HG03558 (cell line): ENCODE measurements around the gene TRMT112.

Experiments
- ATAC-seq: cut with Tn5 transposase; IDR thresholded peaks from one replicate; pipeline ENCODE4 v1.9.1; 2021; ENCODE audit warnings: moderate number of reproducible peaks; ENCODE audit not compliant: unreplicated experiment; ENCODE audit errors: extremely low read depth

TRMT112 gene

DNA sequence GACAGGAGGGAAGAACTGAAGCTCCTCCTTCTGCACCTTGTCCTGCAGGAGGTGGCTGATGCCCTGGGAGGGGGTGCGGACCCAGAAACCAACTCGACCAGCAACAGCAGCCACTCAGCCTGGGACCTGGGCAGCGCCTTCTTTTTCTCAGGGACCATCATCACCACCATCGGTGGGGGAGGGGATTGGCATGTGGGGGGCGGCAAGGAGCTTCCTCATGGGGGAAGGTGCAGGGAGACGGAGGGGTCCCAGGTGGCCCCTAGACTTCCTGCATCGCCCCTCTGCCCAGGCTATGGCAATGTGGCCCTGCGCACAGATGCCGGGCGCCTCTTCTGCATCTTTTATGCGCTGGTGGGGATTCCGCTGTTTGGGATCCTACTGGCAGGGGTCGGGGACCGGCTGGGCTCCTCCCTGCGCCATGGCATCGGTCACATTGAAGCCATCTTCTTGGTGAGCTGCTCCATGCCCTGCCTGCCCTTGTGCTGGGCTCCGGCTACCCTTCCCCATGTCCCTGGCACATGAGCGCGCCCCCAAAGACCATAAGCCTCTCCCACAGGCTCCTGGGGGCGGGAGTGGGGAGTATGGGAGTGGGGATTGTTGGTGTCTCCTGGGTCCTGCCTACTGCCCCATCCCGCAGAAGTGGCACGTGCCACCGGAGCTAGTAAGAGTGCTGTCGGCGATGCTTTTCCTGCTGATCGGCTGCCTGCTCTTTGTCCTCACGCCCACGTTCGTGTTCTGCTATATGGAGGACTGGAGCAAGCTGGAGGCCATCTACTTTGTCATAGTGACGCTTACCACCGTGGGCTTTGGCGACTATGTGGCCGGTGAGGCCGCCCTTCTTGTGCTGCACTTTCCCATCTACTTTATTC, 20.3 kb downstream of the TRMT112 start:
- no peak for ATAC-seq

DNA sequence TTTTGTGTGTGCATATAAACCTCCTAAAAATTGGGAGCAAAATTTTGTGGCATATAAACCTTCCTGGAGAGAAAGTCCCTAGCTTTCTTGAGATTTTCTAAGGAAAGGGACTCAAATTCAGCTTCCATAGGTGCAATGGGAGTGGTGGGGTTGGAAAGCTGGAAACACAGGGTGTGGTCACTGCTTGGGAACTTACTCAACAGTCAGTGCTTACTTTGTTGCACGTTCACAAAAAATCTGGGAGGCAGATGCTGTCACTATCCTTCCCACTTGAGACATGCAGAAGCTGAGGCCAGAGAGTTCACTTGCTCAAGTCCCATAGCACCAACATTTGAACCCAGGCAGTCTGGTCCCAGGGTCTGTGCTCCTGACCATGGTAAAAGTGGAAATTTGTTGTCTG, 21.1 kb downstream of the TRMT112 start:
- no peak for ATAC-seq

DNA sequence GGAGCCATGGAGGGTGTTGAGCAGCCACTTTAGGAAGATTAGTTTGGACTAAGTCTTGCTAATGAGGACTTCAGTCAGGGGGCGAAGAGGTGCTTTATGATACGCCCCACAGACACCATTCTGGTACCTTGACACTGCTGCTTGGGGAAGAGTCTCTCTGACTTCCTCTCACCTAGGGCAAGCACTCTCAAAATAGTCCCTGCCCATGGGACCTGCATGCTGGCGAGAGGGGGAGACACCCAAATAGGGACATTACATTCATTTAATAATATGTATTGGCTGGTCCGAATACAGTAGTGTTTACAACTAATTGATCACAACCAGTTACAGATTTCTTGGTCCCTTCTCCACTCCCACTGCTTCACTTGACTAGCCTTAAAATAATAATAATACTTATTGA, 21.6 kb downstream of the TRMT112 start:
- ATAC-seq: no peak

DNA sequence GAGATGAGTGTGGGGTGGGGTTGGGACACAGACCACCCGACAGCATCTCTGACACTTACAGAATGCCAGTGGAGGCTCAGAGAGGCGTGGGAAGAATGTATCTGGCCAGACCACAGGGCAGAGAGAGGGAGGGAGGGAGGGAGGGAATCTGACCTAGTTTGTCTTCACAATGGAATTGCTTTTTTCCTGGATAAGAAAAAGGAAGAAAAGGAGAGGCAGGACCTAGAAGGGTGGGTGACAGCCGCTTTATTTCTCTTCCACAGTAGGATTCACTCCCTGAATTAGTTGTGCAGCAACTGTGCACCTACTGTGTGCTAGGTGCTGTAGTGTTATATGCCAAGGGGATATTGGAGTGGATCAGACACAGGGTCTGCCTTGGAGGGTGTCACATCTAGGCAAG, 22.6 kb downstream of the TRMT112 start:
- ATAC-seq: no peak

DNA sequence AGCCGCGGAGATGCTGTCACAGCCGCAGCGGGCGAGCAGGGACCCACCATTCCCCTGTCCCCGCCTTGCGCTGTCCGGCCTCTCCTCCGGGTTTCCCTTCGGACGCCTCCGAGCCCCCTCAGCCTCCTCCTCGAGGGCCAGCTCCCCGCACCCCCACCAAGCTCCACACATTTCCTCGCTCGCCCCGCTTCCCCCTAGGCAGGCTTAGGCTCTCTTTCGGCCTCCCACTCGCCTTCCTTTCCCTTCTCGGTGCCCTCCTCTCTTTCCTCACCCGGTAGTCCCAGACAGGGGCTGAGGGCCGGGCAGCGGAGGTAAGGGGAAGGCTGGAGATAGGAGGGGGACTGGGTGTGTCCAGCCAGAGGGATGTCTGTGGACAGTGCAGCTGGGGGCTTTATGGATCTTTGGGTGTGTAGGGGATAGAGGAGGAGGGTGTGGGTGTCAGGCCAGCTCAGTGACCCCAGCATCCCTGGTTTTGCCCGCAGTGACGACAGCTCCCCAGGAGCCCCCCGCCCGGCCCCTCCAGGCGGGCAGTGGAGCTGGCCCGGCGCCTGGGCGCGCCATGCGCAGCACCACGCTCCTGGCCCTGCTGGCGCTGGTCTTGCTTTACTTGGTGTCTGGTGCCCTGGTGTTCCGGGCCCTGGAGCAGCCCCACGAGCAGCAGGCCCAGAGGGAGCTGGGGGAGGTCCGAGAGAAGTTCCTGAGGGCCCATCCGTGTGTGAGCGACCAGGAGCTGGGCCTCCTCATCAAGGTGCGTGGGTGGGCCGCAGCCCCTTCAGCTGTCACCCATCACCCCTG, 24.7 kb downstream of the TRMT112 start:
- no peak for ATAC-seq

DNA sequence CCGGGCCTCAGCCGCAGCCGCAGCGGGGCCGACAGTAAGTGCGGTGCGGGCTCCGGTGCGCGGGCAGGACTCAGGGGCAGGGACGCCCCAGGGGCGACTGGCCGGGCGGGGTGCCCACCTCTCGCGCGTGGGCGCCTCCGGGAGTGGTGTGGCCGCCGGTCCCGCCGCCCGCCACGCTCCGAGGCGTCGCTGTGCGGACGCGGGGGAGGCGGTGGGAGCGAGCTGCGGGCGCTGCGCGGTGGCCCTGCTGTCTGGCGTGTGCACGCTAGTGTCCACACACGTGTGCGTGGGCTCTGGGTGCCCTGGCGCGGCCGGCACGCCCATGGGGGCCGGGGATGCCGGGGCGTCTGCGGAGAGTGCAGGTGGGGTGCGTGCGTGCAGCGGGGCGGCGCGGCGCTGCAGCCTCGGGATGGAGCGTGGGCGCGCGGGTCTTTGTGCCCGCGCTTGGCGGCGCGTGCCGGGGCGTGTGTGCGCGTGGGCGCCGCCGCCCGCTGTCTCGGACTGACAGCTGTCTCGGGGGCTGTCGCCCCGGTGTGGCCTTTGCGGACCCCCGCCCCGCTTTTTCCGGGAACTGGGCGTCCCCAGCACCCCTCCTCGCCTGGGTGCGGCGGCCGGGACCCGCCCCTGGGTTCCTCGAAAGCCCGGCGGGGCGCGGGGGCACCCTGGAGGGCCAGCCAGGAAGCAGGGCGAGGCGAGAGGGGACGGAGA, 25.5 kb downstream of the TRMT112 start:
- no peak for ATAC-seq

DNA sequence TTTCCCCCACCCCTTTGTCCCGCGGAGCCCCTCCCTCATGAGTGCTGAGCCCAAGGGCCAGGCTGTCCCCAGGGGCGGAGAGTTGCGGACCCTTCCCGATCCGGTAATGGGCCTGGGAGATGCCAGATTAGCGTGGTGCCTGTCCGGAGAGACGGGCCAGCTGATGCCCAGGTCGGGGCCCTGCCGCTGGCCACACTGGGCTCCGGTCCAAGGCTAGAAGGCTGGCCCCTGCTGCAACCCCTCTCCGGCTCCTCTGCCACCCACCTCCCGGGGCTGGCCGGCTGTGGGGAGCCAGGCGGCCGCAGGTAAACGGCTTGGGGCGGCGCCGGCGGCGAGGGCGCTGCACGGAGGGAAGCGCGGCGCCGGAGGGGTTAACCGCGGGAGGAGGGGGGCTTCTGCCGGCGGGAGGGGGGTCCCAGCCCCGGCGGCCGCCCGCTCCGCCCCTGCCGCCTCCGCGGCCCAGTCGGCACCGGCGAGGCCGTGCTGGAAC, 26.1 kb downstream of the TRMT112 start, which contains the start of gene KCNK4:
Gene KCNK4, plus strand, starts transcription at position 41 of the 490 bp plus-strand sequence. CDS start 1,717 bp downstream, outside the sequence.
- no peak for ATAC-seq

DNA sequence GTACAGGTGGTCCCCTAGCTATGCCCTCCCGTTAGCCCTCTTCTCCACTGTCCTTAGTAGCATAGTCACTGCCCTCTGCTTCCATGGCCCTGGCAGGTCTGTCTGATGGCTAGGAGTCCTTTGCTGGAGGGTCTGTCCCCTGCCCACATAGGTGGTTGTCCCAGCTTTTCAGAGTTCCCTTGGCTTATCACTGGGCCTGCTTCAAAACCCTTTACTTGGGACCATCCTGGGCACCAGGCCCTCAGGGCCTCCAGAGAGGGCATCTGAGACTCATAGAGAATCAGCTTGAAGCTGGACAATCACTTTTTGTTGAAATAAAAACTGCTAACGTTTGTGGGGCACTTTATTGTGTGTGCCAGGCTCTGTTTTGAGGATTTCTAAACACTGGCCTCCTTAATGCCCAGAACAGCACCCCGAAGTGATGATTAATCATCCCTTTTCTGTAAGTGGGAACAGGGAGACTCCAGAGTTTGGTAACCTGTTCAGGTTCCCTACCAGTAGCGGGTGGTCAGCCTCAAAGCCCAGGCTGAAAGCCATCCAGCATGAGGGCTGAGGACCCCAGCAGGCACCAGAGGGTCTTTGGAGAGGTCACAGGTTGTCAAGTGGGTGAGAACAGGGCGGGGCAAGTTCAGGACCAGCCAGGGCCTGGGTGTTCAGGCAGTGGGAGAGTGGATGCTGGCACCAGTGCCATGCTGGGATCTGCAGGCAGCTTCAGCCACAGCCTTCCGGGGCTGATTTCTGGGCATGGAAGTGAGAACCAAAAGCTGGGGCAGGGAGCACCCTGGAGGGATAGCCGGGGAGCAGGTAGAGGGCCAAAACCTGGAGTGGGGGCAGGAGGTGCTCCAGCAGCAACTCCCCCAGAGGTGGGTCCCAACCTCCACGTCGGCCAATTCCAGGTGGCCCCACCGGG, 26.8 kb downstream of the TRMT112 start:
- ATAC-seq: no peak

DNA sequence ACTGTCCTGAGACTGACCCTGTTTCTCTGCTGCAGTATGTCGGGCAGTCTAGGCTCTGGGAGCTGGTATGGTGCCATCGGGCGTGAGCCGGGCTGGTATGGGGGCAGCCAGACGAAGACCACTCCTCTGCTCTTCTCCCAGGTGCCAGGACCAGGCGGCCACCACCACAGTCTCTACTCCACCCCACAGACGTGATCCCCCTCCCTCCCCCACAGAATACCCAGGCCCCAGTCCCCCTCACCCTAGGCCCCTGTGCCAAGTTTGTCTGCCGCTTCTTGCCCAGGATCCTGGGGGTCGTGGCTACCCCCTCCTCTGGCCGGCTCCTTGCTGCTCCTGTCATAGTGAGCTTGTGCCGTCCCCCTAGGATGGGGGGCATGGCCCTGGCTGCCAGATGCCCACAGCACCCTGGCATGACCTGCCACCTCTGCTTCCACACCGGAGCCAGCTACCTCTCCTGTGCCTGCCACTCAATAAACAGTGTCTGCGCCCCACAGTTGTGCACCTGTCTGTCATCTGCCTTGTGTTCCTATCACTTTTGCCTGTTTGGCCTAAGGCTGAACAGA, 28.3 kb downstream of the TRMT112 start:
- ATAC-seq: no peak

DNA sequence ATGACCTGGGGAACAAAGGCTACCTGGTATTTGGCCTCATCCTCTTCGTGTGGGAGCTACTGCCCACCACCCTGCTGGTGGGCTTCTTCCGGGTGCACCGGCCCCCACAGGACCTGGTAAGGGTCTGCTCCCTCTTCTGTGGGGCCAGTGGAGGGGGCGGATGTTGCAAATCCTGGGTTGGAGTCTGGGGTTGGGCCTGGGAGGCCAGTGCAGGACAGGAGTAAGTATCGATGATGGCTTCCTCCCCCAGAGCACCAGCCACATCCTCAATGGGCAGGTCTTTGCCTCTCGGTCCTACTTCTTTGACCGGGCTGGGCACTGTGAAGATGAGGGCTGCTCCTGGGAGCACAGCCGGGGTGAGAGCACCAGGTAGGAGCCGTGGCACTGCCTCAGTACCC, 29.0 kb downstream of the TRMT112 start:
- no peak for ATAC-seq

DNA sequence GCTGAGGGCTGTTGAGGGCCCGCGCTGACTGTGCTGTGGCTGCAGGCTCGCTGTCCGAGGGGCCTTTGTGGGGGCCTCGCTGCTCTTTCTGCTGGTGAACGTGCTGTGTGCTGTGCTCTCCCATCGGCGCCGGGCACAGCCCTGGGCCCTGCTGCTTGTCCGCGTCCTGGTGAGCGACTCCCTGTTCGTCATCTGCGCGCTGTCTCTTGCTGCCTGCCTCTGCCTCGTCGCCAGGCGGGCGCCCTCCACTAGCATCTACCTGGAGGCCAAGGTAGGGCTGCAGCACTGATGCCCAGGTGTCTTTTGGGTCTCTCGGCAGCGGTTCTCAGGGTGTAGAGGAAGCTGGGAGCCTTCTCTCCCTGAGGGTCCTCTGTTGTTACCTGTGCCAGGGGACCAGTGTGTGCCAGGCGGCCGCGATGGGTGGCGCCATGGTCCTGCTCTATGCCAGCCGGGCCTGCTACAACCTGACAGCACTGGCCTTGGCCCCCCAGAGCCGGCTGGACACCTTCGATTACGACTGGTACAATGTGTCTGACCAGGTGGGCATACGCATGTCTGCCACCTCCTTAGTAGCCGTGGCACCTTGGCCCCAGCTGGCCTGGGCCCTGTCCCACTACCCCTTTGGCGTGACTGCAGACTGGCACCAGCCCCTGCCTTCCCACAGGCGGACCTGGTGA, 29.5 kb downstream of the TRMT112 start:
- no peak for ATAC-seq

DNA sequence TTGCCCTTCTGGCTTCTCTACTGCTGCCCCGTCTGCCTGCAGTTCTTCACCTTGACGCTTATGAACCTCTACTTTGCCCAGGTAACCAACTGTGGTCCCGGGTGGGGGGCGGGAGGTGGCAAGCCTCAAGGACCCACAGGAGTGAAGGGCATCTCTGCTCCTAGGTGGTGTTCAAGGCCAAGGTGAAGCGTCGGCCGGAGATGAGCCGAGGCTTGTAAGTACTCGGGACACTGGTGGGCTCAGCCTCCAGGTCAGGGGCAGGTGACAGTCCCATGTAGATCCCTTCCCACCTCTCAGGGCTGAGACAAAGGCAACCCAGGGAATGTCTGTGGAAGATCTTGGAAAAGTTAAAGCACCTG, 30.6 kb downstream of the TRMT112 start:
- ATAC-seq: no peak

DNA sequence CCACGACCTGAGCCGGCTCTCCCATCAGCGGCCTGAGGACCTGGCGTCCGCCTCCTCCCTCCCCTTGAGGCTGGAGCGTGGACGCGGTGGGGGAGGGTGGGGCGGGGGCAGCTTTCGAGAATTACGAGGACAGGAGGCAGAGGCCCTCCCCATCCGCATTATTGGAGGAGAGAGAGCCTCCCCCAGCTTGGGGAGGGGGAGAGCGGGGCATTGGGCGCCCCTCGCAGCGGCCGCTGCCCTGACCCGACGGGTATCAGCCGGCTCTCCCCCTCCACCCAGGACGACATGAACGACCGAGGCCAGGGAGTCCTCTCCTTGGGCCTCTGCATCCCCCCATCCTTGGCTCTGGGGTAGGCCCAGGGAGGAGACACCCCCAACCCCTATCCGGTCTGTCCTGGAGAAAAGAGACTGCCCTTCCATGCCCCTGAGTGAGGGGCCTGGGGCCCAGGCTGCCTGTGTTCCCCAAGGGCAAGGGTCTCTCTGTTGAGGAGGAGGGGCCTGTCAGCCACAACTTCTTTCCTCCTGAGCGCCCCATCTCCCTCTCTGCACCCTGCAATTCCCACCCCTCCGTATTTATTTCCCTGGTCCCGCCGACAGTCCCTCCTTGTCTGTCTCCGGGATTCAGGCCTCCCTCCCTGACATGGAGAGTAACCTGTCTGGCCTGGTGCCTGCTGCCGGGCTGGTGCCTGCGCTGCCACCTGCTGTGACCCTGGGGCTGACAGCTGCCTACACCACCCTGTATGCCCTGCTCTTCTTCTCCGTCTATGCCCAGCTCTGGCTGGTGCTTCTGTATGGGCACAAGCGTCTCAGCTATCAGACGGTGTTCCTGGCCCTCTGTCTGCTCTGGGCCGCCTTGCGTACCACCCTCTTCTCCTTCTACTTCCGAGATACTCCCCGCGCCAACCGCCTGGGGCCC, 31.2 kb downstream of the TRMT112 start:
- no peak for ATAC-seq

DNA sequence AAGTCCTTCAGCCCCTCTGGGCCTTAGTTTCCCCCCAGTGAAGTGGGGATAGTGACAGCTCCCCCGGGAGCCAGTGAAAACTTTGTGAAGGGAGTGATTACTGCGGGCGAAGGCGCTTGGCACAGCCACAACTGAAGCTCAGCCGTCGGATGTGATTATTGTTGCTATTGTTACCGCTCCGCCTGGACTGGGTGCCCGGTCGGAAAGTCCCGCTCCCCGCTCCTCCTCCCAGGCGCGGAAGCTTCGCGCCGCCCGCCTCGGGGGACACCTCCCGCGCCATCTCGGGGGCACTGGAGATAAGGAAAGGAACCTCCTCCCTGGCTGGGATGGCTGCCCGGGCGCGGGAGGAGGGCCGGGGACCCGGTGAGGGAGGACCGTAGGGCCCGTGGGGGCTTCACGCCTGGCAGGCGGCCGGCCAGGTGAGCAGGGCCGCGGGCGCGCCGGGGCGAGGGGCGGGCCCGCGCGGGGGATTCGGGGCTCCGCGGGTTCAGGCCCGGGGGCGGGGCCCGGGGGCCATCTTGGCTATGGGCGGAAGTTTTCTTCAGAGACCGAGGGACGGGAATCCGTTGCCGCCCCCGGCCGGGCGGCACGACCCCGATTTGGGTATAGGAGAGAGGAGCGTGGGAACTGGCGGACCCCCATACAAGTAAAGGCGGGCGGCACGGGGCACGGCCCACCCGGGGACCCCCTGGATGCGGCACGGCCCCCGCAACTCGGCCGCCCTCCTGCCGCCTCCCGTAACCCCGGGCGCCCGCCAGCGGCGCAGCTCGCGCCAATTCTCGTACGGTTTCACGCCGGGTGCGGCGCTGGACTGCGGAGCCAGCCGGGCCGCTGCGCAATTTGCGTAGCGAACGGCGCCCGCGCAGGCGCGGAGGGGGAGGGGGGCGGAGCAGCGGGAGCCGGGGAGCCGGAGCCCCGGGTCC, 32.1 kb downstream of the TRMT112 start, which contains the start of gene GPR137:
Gene GPR137, plus strand, starts transcription at position 887 of the 923 bp plus-strand sequence. CDS start 677 bp downstream, outside the sequence.
- peak; percentile 33 for ATAC-seq

DNA sequence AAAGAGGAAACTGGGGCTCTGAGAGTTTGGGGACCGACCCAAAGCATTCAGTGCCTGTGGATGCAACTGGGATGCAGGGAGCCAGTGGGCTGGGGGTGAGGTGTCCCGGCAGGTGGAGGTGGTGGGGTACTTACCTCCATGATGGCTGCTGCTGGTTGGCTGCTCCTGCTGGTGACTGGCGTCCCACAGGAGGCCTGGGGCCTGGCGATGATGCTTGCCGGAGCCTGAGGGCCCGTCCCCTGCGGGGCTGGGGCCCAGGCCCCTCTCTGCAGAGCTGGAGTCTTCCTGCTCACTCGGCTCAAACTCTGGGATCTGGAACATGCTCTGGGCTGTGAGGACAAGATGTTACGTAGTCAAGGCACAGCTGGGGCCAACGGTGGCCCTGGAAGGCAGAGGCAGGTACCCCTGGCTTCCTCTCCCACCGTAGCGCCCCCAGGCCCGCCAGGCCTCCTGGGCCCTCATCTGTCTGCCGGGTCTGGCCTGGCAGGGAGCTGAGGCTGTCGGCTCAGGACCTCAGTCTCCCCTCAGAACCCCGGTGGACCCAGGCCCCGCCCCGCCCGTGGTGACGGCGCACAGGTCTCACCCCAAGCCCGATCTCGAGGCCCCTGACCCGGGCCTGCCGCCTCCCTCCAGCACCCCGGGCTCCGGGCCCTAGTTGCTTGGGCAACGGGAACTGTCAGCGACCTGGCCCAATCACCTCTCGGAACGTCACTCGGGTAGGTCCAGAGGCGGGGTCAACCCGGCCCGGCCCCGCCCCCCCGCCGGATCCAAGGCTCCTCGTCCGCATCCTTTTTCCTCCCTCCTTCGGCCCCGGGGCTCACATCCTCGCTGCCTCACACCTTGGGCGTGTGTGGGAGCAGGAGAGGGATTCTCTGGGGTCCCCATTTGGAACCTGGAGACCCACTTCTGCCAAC, 33.1 kb downstream of the TRMT112 start, which contains the start of gene BAD:
Gene BAD, minus strand, starts transcription at position 618 of the 914 bp plus-strand sequence. Its CDS starts 297 bp downstream, at position 321.
- peak; percentile 40 for ATAC-seq
